OCI-LY7 (cell line): ENCODE results near the gene RIMBP2. TPM values are rescaled to one million over a fixed set of nuclear protein-coding genes. Genes with fewer than 3 reads are reported as not detected.
"Not testable (repeated sequence)": the region's sequence is repeated elsewhere in the genome, so short reads cannot be mapped to it uniquely, and the experiment has no call there.

ENCODE experiments used
- BruUV-seq: library from RNA; stranded (reverse); fragments of 400-500 nt; replicated peaks from 2 replicates; lab custom pipeline; 2021; lab: Mats Ljungman, UMichigan
- CTCF ChIA-PET: fragments of 300-600 bp; sonication (Branson Sonifier 250); formaldehyde crosslinking; loops from one replicate; lab custom pipeline; 2022; ENCODE audit warnings: antibody characterized with exemption; ENCODE audit not compliant: unreplicated experiment; lab: Charles Lee
- POLR2A ChIA-PET: fragments of 300-600 bp; sonication (Branson Sonifier 250); formaldehyde crosslinking; loops from one replicate; lab custom pipeline; 2022; ENCODE audit warnings: antibody characterized with exemption; lab: Charles Lee
- DNase-seq: peaks from one replicate; pipeline ENCODE4 v3.0.0-alpha.2; 2015; ENCODE audit warnings: low spot score
- H2AFZ ChIP-seq: fragments of 200-600 bp; sonication (generic), shearing (Covaris generic); 2 replicates; pipeline ENCODE4 v1.6.1; 2014; ENCODE audit warnings: mild to moderate bottlenecking, antibody characterized with exemption, low read length, moderate library complexity
- H3K27ac ChIP-seq: fragments of 200-600 bp; sonication (generic); 2 replicates; pipeline ENCODE4 v1.5.1; 2014; ENCODE audit warnings: mixed run types, low read depth, mild to moderate bottlenecking, moderate library complexity, low read length, inconsistent platforms; ENCODE audit not compliant: poor library complexity, severe bottlenecking
- H3K36me3 ChIP-seq: fragments of 200-600 bp; sonication (generic); 2 replicates; pipeline ENCODE4 v1.6.1; 2014; ENCODE audit warnings: mild to moderate bottlenecking, antibody characterized with exemption, low read length, moderate library complexity, mixed read lengths; ENCODE audit not compliant: insufficient read depth
- H3K4me1 ChIP-seq: fragments of 200-600 bp; sonication (generic); 2 replicates; pipeline ENCODE4 v1.5.1; 2014; ENCODE audit warnings: mild to moderate bottlenecking, low read length; ENCODE audit not compliant: insufficient read depth, poor library complexity, severe bottlenecking
- H3K4me2 ChIP-seq: fragments of 200-600 bp; sonication (generic); 2 replicates; pipeline ENCODE4 v1.6.1; 2014; ENCODE audit warnings: mild to moderate bottlenecking, low read length
- H3K4me3 ChIP-seq: fragments of 200-600 bp; sonication (generic); 2 replicates; pipeline ENCODE4 v1.5.1; 2014; ENCODE audit warnings: mild to moderate bottlenecking, low read depth, low read length; ENCODE audit not compliant: poor library complexity, severe bottlenecking
- H3K79me2 ChIP-seq: fragments of 200-600 bp; sonication (generic); 2 replicates; pipeline ENCODE4 v1.6.1; 2016; ENCODE audit warnings: low read depth, mild to moderate bottlenecking, low read length, moderate library complexity, mixed read lengths; ENCODE audit not compliant: insufficient read depth
- H3K9me2 ChIP-seq: fragments of 200-600 bp; sonication (generic); 2 replicates; pipeline ENCODE4 v1.6.1; 2016; ENCODE audit warnings: mild to moderate bottlenecking, low read length, mixed read lengths; ENCODE audit not compliant: insufficient read depth
- H3K9me3 ChIP-seq: fragments of 200-600 bp; sonication (generic); 2 replicates; pipeline ENCODE4 v1.6.1; 2014; ENCODE audit warnings: mild to moderate bottlenecking, mixed run types, low read length, mixed read lengths
- H4K20me1 ChIP-seq: fragments of 200-600 bp; sonication (generic); 2 replicates; pipeline ENCODE4 v1.6.1; 2014; ENCODE audit warnings: mild to moderate bottlenecking, antibody characterized with exemption, low read length, moderate library complexity, mixed read lengths; ENCODE audit not compliant: insufficient read depth
- CTCF ChIP-seq: fragments of 200-600 bp; sonication (generic); conservative IDR thresholded peaks from 2 replicates; pipeline ENCODE4 v1.5.1; 2014; ENCODE audit warnings: mild to moderate bottlenecking, antibody characterized with exemption, low read length, moderate library complexity, mixed read lengths
- EZH2phosphoT487 ChIP-seq: fragments of 200-600 bp; sonication (generic); IDR thresholded peaks from 2 replicates; pipeline ENCODE4 v1.6.1; 2018; ENCODE audit warnings: low read depth, borderline replicate concordance, mild to moderate bottlenecking, mixed run types, antibody characterized with exemption, low read length, moderate library complexity, mixed read lengths
- intact Hi-C: fragments of 100-400 bp; cut with micrococcal nuclease; formaldehyde crosslinking; loops from one replicate; pipeline ENCODE4 v1.10.0; 2022; ENCODE audit not compliant: unreplicated experiment
- total RNA-seq, 2 experiments: library from RNA; depleted of rRNA in 1 of 2; stranded (reverse); fragments of >200 nt in 1 of 2; shearing (Covaris generic) in 1 of 2; gene quantifications; 2 replicates each; pipeline ENCODE4 v1.2.3, GENCODE V29; 2014 to 2022

Gene RIMBP2
- total RNA-seq, 2 experiments from 2014 or later, result not detected

- no peak for TF ChIP-seq EZH2phosphoT487
- no peak for TF ChIP-seq CTCF
- intact Hi-C loops, result no loop called here
Measured at GRCh38 chr12:130587966-130588365, 128.1 kb downstream of the RIMBP2 start.

GRCh38 chr12:130584475-130584874 lies 131.6 kb downstream of the RIMBP2 start:
- H2AFZ ChIP-seq, H3K79me2 ChIP-seq, H3K4me2 ChIP-seq, H4K20me1 ChIP-seq, POLR2A ChIA-PET, CTCF ChIA-PET, H3K27ac ChIP-seq, H3K9me2 ChIP-seq, intact Hi-C loops, H3K4me1 ChIP-seq, H3K36me3 ChIP-seq, BruUV-seq, H3K4me3 ChIP-seq, H3K9me3 ChIP-seq, DNase-seq: not testable (repeated sequence)

More at GRCh38 chr12:130587966-130588365, 128.1 kb downstream of the RIMBP2 start:
- H2AFZ ChIP-seq, result no peak overlapping the region
- no peaks in the 10 kb centered on the region for H3K9me3 ChIP-seq
- H3K4me2 ChIP-seq, result no peak overlapping the region
- no peak overlapping the region for H3K4me3 ChIP-seq
- ChIA-PET POLR2A (no interaction called here), CTCF (no interaction called here)
- no peaks in the 10 kb centered on the region for H3K9me2 ChIP-seq
- no peak overlapping the region for H3K27ac ChIP-seq
- no peaks in the 10 kb centered on the region for H3K36me3 ChIP-seq
- BruUV-seq, result no TSS peak
- H3K4me1 ChIP-seq, result no peaks in the 10 kb centered on the region
- DNase-seq, result no peak
- H4K20me1 ChIP-seq, result no peaks in the 10 kb centered on the region
- no peaks in the 10 kb centered on the region for H3K79me2 ChIP-seq

- Histone ChIP-seq H3K4me3 (no peak overlapping the region), H3K79me2 (no peaks in the 10 kb centered on the region), H3K4me2 (no peak overlapping the region), H3K4me1 (no peaks in the 10 kb centered on the region), H3K27ac (no peak overlapping the region), H3K9me2 (no peaks in the 10 kb centered on the region), H2AFZ (no peak overlapping the region), H4K20me1 (no peaks in the 10 kb centered on the region), H3K36me3 (no peaks in the 10 kb centered on the region), H3K9me3 (no peaks in the 10 kb centered on the region)
- CTCF ChIA-PET, result no interaction called here
- POLR2A ChIA-PET, result no interaction called here
- DNase-seq, result no peak
- no peak for TF ChIP-seq EZH2phosphoT487
- no peak for TF ChIP-seq CTCF
- intact Hi-C loops, result no loop called here
- no TSS peak for BruUV-seq
Measured at GRCh38 chr12:130583800-130584199, 132.3 kb downstream of the RIMBP2 start.
